ENCODE data around the gene EXTL1. TPM values are rescaled to one million over a fixed set of nuclear protein-coding genes. Genes with fewer than 3 reads are reported as not detected.
"Not testable (repeated sequence)": the region's sequence is repeated elsewhere in the genome, so short reads cannot be mapped to it uniquely, and the experiment has no call there.

The EXTL1 gene
- total RNA-seq, 1 donor from 2014 or later: not detected

GRCh38 chr1:25979210-25979609 is 42.4 kb upstream of the EXTL1 start:
- no peaks in the 10 kb centered on the region for H3K27me3 ChIP-seq (ENCODE audit: control insufficient read depth, insufficient read depth, low read length)
- no peak overlapping the region for H3K4me3 ChIP-seq (ENCODE audit: low read depth, low read length)
- peaks cover 11% of the 10 kb centered on the region for H3K36me3 ChIP-seq (ENCODE audit: control insufficient read depth, insufficient read depth, low read length)
- DNase-seq (ENCODE audit: low read depth): no peak
- no peak for FAIRE-seq
- no peak for TF ChIP-seq CTCF (IDR thresholded peaks at IDR 0.05; ENCODE audit: insufficient read depth, low read length, severe bottlenecking)

GRCh38 chr1:25985171-25985570 is 36.4 kb upstream of the EXTL1 start:
- peaks cover 18% of the 10 kb centered on the region for H3K36me3 ChIP-seq (ENCODE audit: control insufficient read depth, insufficient read depth, low read length)
- no peaks in the 10 kb centered on the region for H3K27me3 ChIP-seq (ENCODE audit: control insufficient read depth, insufficient read depth, low read length)
- no peak overlapping the region for H3K4me3 ChIP-seq (ENCODE audit: low read depth, low read length)
- no peak for TF ChIP-seq CTCF (IDR thresholded peaks at IDR 0.05; ENCODE audit: insufficient read depth, low read length, severe bottlenecking)
- FAIRE-seq (no peak), DNase-seq (ENCODE audit: low read depth) (no peak)

GRCh38 chr1:25985670-25986069 is 35.9 kb upstream of the EXTL1 start:
- no peak for FAIRE-seq
- H3K36me3 ChIP-seq (ENCODE audit: control insufficient read depth, insufficient read depth, low read length): peaks cover 21% of the 10 kb centered on the region
- no peak for DNase-seq (ENCODE audit: low read depth)
- H3K4me3 ChIP-seq (ENCODE audit: low read depth, low read length): no peak overlapping the region
- no peaks in the 10 kb centered on the region for H3K27me3 ChIP-seq (ENCODE audit: control insufficient read depth, insufficient read depth, low read length)
- no peak for TF ChIP-seq CTCF (IDR thresholded peaks at IDR 0.05; ENCODE audit: insufficient read depth, low read length, severe bottlenecking)

GRCh38 chr1:25986773-25987172 is 34.8 kb upstream of the EXTL1 start:
- H3K27me3 ChIP-seq (ENCODE audit: control insufficient read depth, insufficient read depth, low read length); H3K4me3 ChIP-seq (ENCODE audit: low read depth, low read length); FAIRE-seq; DNase-seq (ENCODE audit: low read depth): not testable (repeated sequence)
- H3K36me3 ChIP-seq (ENCODE audit: control insufficient read depth, insufficient read depth, low read length): peaks cover 19% of the 10 kb centered on the region

GRCh38 chr1:25987951-25988350 is 33.6 kb upstream of the EXTL1 start:
- no peak for FAIRE-seq
- H3K4me3 ChIP-seq (ENCODE audit: low read depth, low read length): no peak overlapping the region
- TF ChIP-seq CTCF (IDR thresholded peaks at IDR 0.05; ENCODE audit: insufficient read depth, low read length, severe bottlenecking): no peak
- no peaks in the 10 kb centered on the region for H3K27me3 ChIP-seq (ENCODE audit: control insufficient read depth, insufficient read depth, low read length)
- DNase-seq (ENCODE audit: low read depth): no peak
- peaks cover 16% of the 10 kb centered on the region for H3K36me3 ChIP-seq (ENCODE audit: control insufficient read depth, insufficient read depth, low read length)

- no peak for DNase-seq (ENCODE audit: low read depth)
- H3K4me3 ChIP-seq (ENCODE audit: low read depth, low read length): no peak overlapping the region
- no peak for TF ChIP-seq CTCF (IDR thresholded peaks at IDR 0.05; ENCODE audit: insufficient read depth, low read length, severe bottlenecking)
- peaks cover 15% of the 10 kb centered on the region for H3K36me3 ChIP-seq (ENCODE audit: control insufficient read depth, insufficient read depth, low read length)
- no peak for FAIRE-seq
- no peaks in the 10 kb centered on the region for H3K27me3 ChIP-seq (ENCODE audit: control insufficient read depth, insufficient read depth, low read length)
These were observed 31.9 kb upstream of the EXTL1 start for GRCh38 chr1:25989440-25990234.

Measured in bronchial epithelial cell (primary cell).